ENCODE data around the gene HBP1. TPM values are rescaled to one million over a fixed set of nuclear protein-coding genes. Genes with fewer than 3 reads are reported as not detected.
A peak's percentile ranks its signal among the peaks of the same experiment; 100 is the strongest.

Gene HBP1, protein sequence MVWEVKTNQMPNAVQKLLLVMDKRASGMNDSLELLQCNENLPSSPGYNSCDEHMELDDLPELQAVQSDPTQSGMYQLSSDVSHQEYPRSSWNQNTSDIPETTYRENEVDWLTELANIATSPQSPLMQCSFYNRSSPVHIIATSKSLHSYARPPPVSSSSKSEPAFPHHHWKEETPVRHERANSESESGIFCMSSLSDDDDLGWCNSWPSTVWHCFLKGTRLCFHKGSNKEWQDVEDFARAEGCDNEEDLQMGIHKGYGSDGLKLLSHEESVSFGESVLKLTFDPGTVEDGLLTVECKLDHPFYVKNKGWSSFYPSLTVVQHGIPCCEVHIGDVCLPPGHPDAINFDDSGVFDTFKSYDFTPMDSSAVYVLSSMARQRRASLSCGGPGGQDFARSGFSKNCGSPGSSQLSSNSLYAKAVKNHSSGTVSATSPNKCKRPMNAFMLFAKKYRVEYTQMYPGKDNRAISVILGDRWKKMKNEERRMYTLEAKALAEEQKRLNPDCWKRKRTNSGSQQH
- total RNA-seq (2014; rRNA removed; shearing (Covaris generic)) (40.5 and 52.8 TPM in 2 replicates), polyA plus RNA-seq (2016; fragmentation: Nextera tagmentation; extraction: Ambion mirVana) (36.0 and 37.6 TPM in 2 replicates)
- long read RNA-seq, partial matches to known transcripts = 1 of 9 reads
- long read RNA-seq, other reads (novel, unspliced or antisense) = 4 of 9 reads

- Histone ChIP-seq H3K4me1 (ENCODE audit: insufficient read depth) (peaks cover 8% of the 10 kb centered on the region), H3K27me3 (ENCODE audit: insufficient read depth) (no peaks in the 10 kb centered on the region), H3K27ac (ENCODE audit: low read depth) (peak within 1 kb of the TSS; percentile 97), H2AFZ (no peak within 1 kb of the TSS), H3K79me2 (replicated peaks; ENCODE audit: insufficient read depth) (peaks cover 30% of the 10 kb centered on the region), H4K20me1 (replicated peaks; ENCODE audit: insufficient read depth) (no peaks in the 10 kb centered on the region), H3K36me3 (ENCODE audit: insufficient read depth) (no peaks in the 10 kb centered on the region), H3K9me2 (ENCODE audit: insufficient read depth) (no peaks in the 10 kb centered on the region), H3F3A (replicated peaks; ENCODE audit: low read depth) (no peaks in the 10 kb centered on the region), H3K4me3 (peak within 1 kb of the TSS; percentile 75), H3K4me2 (peak within 1 kb of the TSS; percentile 89)
- TF ChIP-seq POLR2AphosphoS5 (IDR thresholded peaks at IDR 0.05; ENCODE audit: low read depth) (peak; percentile 29), CREB1 (CRISPR knock-in tag; IDR thresholded peaks at IDR 0.05; ENCODE audit: low read depth) (peak; percentile 82), REST (IDR thresholded peaks at IDR 0.05; ENCODE audit: unreplicated experiment) (no peak), EZH2phosphoT487 (IDR thresholded peaks at IDR 0.05; ENCODE audit: unreplicated experiment) (no peak)
- peak; percentile 88 for ATAC-seq
- Mint-ChIP-seq H3K36me3 (ENCODE audit: low read depth) (peaks cover 3% of the 10 kb centered on the region; the same call in 2 of the 3 replicates), H3K9me3 (no peaks in the 10 kb centered on the region), H3K27me3 (ENCODE audit: insufficient read depth, low read depth, poor library complexity) (peaks cover 8% of the 10 kb centered on the region), H3K4me3 (peak within 1 kb of the TSS; percentile 86), H3K27ac (peak within 1 kb of the TSS; percentile 98), H3K4me1 (peaks cover 24% of the 10 kb centered on the region)
- peak; percentile 99 for DNase-seq (ENCODE audit: low spot score)
These were observed at the start of gene HBP1 for GRCh38 chr7:107168233-107169119. TSS of gene HBP1 (plus strand) at chr7:107169003. CDS start at chr7:107179894, 10,891 bp downstream.

DNA sequence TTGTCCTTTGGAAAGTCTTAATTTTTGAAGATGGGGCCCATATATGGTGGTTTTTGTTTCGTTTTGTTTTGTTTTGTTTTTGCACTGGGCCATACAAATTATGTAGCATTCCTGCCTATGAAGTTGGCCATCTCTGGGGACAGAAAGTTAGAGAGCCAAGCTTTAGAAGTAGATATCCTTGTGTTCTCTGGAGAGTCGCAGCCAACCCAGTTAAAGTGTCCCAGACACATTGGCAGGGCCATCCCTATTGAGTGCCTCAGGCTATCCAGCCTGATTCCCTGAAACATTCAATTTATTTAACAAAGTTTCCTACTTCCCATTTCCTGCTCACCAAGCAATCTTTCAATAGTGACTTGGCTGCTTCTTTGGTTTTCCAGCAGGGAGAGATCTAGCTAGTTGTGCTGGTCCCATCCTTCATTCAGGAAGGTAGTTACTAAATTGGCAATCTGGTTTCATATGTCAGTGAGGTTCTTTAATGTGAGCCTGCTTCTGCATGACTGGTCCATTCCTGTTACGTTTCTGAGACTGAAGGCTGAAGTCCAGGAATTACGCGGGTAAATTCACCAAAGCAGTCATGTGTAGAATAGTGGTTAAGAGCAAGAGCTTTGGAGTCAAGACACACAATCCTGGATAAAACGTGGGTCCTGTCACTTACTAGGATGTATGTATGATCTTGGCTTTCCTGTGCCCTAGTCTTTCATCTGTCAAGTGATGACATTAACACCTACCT, 49.3 kb upstream of the HBP1 start:
- ATAC-seq (no peak), DNase-seq (ENCODE audit: low spot score) (no peak)
- Histone ChIP-seq H3K9me2 (ENCODE audit: insufficient read depth) (no peaks in the 10 kb centered on the region), H3K4me3 (no peak overlapping the region), H2AFZ (no peak overlapping the region), H3K27ac (ENCODE audit: low read depth) (no peak overlapping the region), H4K20me1 (replicated peaks; ENCODE audit: insufficient read depth) (no peaks in the 10 kb centered on the region), H3K4me2 (no peak overlapping the region), H3K79me2 (replicated peaks; ENCODE audit: insufficient read depth) (no peaks in the 10 kb centered on the region; the same call in none of the 2 replicates), H3K4me1 (ENCODE audit: insufficient read depth) (peaks cover 12% of the 10 kb centered on the region), H3K27me3 (ENCODE audit: insufficient read depth) (no peaks in the 10 kb centered on the region), H3K36me3 (ENCODE audit: insufficient read depth) (no peaks in the 10 kb centered on the region), H3F3A (replicated peaks; ENCODE audit: low read depth) (no peaks in the 10 kb centered on the region)
- Mint-ChIP-seq H3K4me1 (peaks cover 26% of the 10 kb centered on the region), H3K36me3 (ENCODE audit: low read depth) (no peaks in the 10 kb centered on the region), H3K4me3 (no peak overlapping the region; the same call in 2 of the 3 replicates), H3K27me3 (ENCODE audit: insufficient read depth, low read depth, poor library complexity) (no peaks in the 10 kb centered on the region), H3K9me3 (no peaks in the 10 kb centered on the region), H3K27ac (no peak overlapping the region)
- no peak for TF ChIP-seq ZNF331 (CRISPR knock-in tag; IDR thresholded peaks at IDR 0.05; ENCODE audit: low read depth)
- no peak for TF ChIP-seq POLR2AphosphoS5 (IDR thresholded peaks at IDR 0.05; ENCODE audit: low read depth)
- TF ChIP-seq STAT1 (IDR thresholded peaks at IDR 0.05; ENCODE audit: unreplicated experiment) = no peak
- no peak for TF ChIP-seq NANOG (IDR thresholded peaks at IDR 0.05; ENCODE audit: borderline replicate concordance)
- TF ChIP-seq EZH2 (IDR thresholded peaks at IDR 0.05; ENCODE audit: low read depth, unreplicated experiment) = no peak
- TF ChIP-seq ZNF114 (CRISPR knock-in tag; IDR thresholded peaks at IDR 0.05) = no peak
- no peak for TF ChIP-seq EZH2phosphoT487 (IDR thresholded peaks at IDR 0.05; ENCODE audit: unreplicated experiment)
- TF ChIP-seq JUNB (IDR thresholded peaks at IDR 0.05; ENCODE audit: unreplicated experiment) = no peak
- no peak for TF ChIP-seq REST (IDR thresholded peaks at IDR 0.05; ENCODE audit: unreplicated experiment)
- TF ChIP-seq, protein P1, sequence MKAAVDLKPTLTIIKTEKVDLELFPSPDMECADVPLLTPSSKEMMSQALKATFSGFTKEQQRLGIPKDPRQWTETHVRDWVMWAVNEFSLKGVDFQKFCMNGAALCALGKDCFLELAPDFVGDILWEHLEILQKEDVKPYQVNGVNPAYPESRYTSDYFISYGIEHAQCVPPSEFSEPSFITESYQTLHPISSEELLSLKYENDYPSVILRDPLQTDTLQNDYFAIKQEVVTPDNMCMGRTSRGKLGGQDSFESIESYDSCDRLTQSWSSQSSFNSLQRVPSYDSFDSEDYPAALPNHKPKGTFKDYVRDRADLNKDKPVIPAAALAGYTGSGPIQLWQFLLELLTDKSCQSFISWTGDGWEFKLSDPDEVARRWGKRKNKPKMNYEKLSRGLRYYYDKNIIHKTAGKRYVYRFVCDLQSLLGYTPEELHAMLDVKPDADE (IDR thresholded peaks at IDR 0.05) = no peak
